ENCODE results near the gene GNAZ.

Gene GNAZ

GRCh38 chr22:23106906-23107367, 36.6 kb downstream of the GNAZ start:
- DNase-seq (ENCODE audit: low spot score): no peak

GRCh38 chr22:23107487-23108248, 37.3 kb downstream of the GNAZ start:
- DNase-seq (ENCODE audit: low spot score): no peak

GRCh38 chr22:23108249-23109078, 38.1 kb downstream of the GNAZ start:
- DNase-seq (ENCODE audit: low spot score): no peak

GRCh38 chr22:23109079-23109347, 38.7 kb downstream of the GNAZ start:
- no peak for DNase-seq (ENCODE audit: low spot score)

- DNase-seq (ENCODE audit: low spot score): no peak
These were observed 39.2 kb downstream of the GNAZ start for GRCh38 chr22:23109441-23109978.

GRCh38 chr22:23110190-23110921, 40.0 kb downstream of the GNAZ start:
- no peak for DNase-seq (ENCODE audit: low spot score)

GRCh38 chr22:23110922-23111527, 40.7 kb downstream of the GNAZ start:
- DNase-seq (ENCODE audit: low spot score): no peak

GRCh38 chr22:23112472-23113012, 42.2 kb downstream of the GNAZ start:
- no peak for DNase-seq (ENCODE audit: low spot score)

- no peak for DNase-seq (ENCODE audit: low spot score)
These were observed 42.9 kb downstream of the GNAZ start for GRCh38 chr22:23113067-23113846.

- DNase-seq (ENCODE audit: low spot score): no peak
These were observed 43.8 kb downstream of the GNAZ start for GRCh38 chr22:23113847-23114720.

- DNase-seq (ENCODE audit: low spot score): no peak
These were observed 44.4 kb downstream of the GNAZ start for GRCh38 chr22:23114721-23115020.

- no peak for DNase-seq (ENCODE audit: low spot score)
These were observed 45.0 kb downstream of the GNAZ start for GRCh38 chr22:23115369-23115768.

GRCh38 chr22:23115825-23116494, 45.6 kb downstream of the GNAZ start:
- DNase-seq (ENCODE audit: low spot score): no peak

GRCh38 chr22:23116506-23117263, 46.4 kb downstream of the GNAZ start:
- no peak for DNase-seq (ENCODE audit: low spot score)

GRCh38 chr22:23117275-23117674, 47.0 kb downstream of the GNAZ start:
- no peak for DNase-seq (ENCODE audit: low spot score)

GRCh38 chr22:23117891-23118646, 47.8 kb downstream of the GNAZ start:
- DNase-seq (ENCODE audit: low spot score): no peak

GRCh38 chr22:23118647-23119493, 48.6 kb downstream of the GNAZ start:
- no peak for DNase-seq (ENCODE audit: low spot score)

Measured in kidney capillary endothelial cell (primary cell).